A673 (cell line): Measurements from ENCODE around the gene ERICH6. TPM values are rescaled to one million over a fixed set of nuclear protein-coding genes. Genes with fewer than 3 reads are reported as not detected.
A peak's percentile ranks its signal among the peaks of the same experiment; 100 is the strongest.

Experiments used
- BruUV-seq: library from RNA; stranded (reverse); fragments of 400-500 nt; replicated peaks from 2 replicates; lab custom pipeline; 2021; lab: Mats Ljungman, UMichigan
- CTCF ChIA-PET: fragments of 300-600 bp; sonication (Branson Sonifier 250); formaldehyde crosslinking; loops from one replicate; lab custom pipeline; 2022; ENCODE audit warnings: antibody characterized with exemption; lab: Charles Lee
- POLR2A ChIA-PET: fragments of 300-600 bp; sonication (Branson Sonifier 250); formaldehyde crosslinking; loops from one replicate; lab custom pipeline; 2022; ENCODE audit warnings: antibody characterized with exemption; ENCODE audit not compliant: low non-redundant PET; lab: Charles Lee
- DNase-seq: peaks from one replicate; pipeline ENCODE4 v3.0.0-alpha.2; 2015; ENCODE audit warnings: low spot score
- H3K27ac ChIP-seq: fragments of 200-600 bp; sonication (generic); 2 replicates; pipeline ENCODE4 v1.5.1; 2016; ENCODE audit warnings: mixed run types, low read depth, mild to moderate bottlenecking, mixed read lengths, antibody characterized with exemption, low read length; ENCODE audit not compliant: poor library complexity, severe bottlenecking
- H3K27me3 ChIP-seq: fragments of 200-600 bp; sonication (generic); replicated peaks from 2 replicates; pipeline ENCODE4 v1.6.1; 2017; ENCODE audit warnings: mixed run types, low read depth, mild to moderate bottlenecking, mixed read lengths, antibody characterized with exemption, low read length; ENCODE audit not compliant: insufficient read depth, poor library complexity
- H3K36me3 ChIP-seq: fragments of 200-600 bp; sonication (generic); 2 replicates; pipeline ENCODE4 v1.6.1; 2016; ENCODE audit warnings: mixed run types, mild to moderate bottlenecking, mixed read lengths, antibody characterized with exemption, low read length; ENCODE audit not compliant: insufficient read depth, poor library complexity, severe bottlenecking
- H3K4me1 ChIP-seq: fragments of 200-600 bp; sonication (generic); 2 replicates; pipeline ENCODE4 v1.6.1; 2017; ENCODE audit warnings: mixed run types, mild to moderate bottlenecking, mixed read lengths, antibody characterized with exemption, low read length; ENCODE audit not compliant: insufficient read depth, poor library complexity, severe bottlenecking
- H3K4me3 ChIP-seq: fragments of 200-600 bp; sonication (generic); 2 replicates; pipeline ENCODE4 v1.5.1; 2016; ENCODE audit warnings: low read depth, mixed run types, mild to moderate bottlenecking, mixed read lengths, low read length; ENCODE audit not compliant: poor library complexity, severe bottlenecking
- H3K9me3 ChIP-seq: fragments of 200-600 bp; sonication (generic); 2 replicates; pipeline ENCODE4 v1.6.1; 2016; ENCODE audit warnings: mixed run types, low read depth, mild to moderate bottlenecking, mixed read lengths, antibody characterized with exemption, low read length; ENCODE audit not compliant: poor library complexity, severe bottlenecking
- CTCF ChIP-seq: fragments of 300-800, 200-600 bp; sonication (generic); conservative IDR thresholded peaks from 2 replicates; pipeline ENCODE4 v1.5.1; 2017; ENCODE audit warnings: low read depth, mild to moderate bottlenecking, antibody characterized with exemption, low read length, moderate library complexity, mixed read lengths
- EZH2 ChIP-seq: fragments of 200-600 bp; sonication (generic); IDR thresholded peaks from 2 replicates; pipeline ENCODE4 v1.6.1; 2017; ENCODE audit warnings: borderline replicate concordance, low read depth, mild to moderate bottlenecking, mixed read lengths, antibody characterized with exemption, low read length; ENCODE audit not compliant: poor library complexity, severe bottlenecking
- intact Hi-C: fragments of 100-400 bp; cut with micrococcal nuclease; formaldehyde crosslinking; loops from one replicate; pipeline ENCODE4 v1.10.0; 2022; ENCODE audit not compliant: unreplicated experiment
- total RNA-seq: library from RNA; stranded (reverse); gene quantifications from 2 replicates; pipeline ENCODE4 v1.2.3, GENCODE V29; 2021

Gene ERICH6
- total RNA-seq, 1 experiment from 2014 or later, result 0.32 TPM

GRCh38 chr3:150727653-150728502 is 24.2 kb upstream of the ERICH6 start:
- Histone ChIP-seq H3K4me1 (peaks cover 24% of the 10 kb centered on the region), H3K4me3 (no peak overlapping the region), H3K9me3 (no peaks in the 10 kb centered on the region), H3K27me3 (no peaks in the 10 kb centered on the region), H3K36me3 (no peaks in the 10 kb centered on the region), H3K27ac (peak overlapping the region; percentile 16)
- ChIA-PET CTCF (interaction anchor here (0.5 kb wide), 1 partner anchor 16 kb away, joined by 3 read pairs; no protein-coding TSS in a partner anchor), POLR2A (no interaction called here)
- TF ChIP-seq EZH2 (no peak), CTCF (no peak)
- no peak for DNase-seq
- intact Hi-C loops, result no loop called here
- no TSS peak for BruUV-seq

GRCh38 chr3:150725548-150725947 is 21.8 kb upstream of the ERICH6 start:
- no peaks in the 10 kb centered on the region for H3K36me3 ChIP-seq
- TF ChIP-seq EZH2, result no peak
- no peak for TF ChIP-seq CTCF
- H3K4me3 ChIP-seq, result no peak overlapping the region
- CTCF ChIA-PET, result no interaction called here
- POLR2A ChIA-PET, result no interaction called here
- no peaks in the 10 kb centered on the region for H3K27me3 ChIP-seq
- no peak overlapping the region for H3K27ac ChIP-seq
- BruUV-seq, result no TSS peak
- no peaks in the 10 kb centered on the region for H3K9me3 ChIP-seq
- DNase-seq, result no peak
- intact Hi-C loops, result no loop called here
- H3K4me1 ChIP-seq, result peaks cover 22% of the 10 kb centered on the region

- intact Hi-C loops, result loop anchor here (5.0 kb wide), 1 partner anchor 38 kb away; the partner anchor contains the start of gene SIAH2
- H3K27ac ChIP-seq, result no peak overlapping the region
- H3K9me3 ChIP-seq, result no peaks in the 10 kb centered on the region
- no peaks in the 10 kb centered on the region for H3K36me3 ChIP-seq
- H3K4me1 ChIP-seq, result peaks cover 21% of the 10 kb centered on the region
- no TSS peak for BruUV-seq
- H3K4me3 ChIP-seq, result no peak overlapping the region
- no peak for DNase-seq
- CTCF ChIA-PET, result no interaction called here
- POLR2A ChIA-PET, result no interaction called here
- no peak for TF ChIP-seq EZH2
- no peak for TF ChIP-seq CTCF
- H3K27me3 ChIP-seq, result no peaks in the 10 kb centered on the region
Measured at GRCh38 chr3:150723946-150724345, 20.2 kb upstream of the ERICH6 start.
